Sigmoid colon (tissue), 4 donors: Measurements from ENCODE around the gene EXOC5.

Source experiments
- POLR2A ChIP-seq, 2 donors: fragments of 450-650 bp; IDR thresholded peaks; one replicate each; pipeline ENCODE4 v1.6.1; 2016; ENCODE audit warnings: antibody characterized with exemption in 2 of 2, mild to moderate bottlenecking in 2 of 2, moderate library complexity in 2 of 2
- POLR2AphosphoS5 ChIP-seq, 4 donors: sonication (generic); formaldehyde crosslinking; IDR thresholded peaks; one replicate each; pipeline ENCODE4 v1.6.1; 2017; ENCODE audit warnings: antibody characterized with exemption in 4 of 4

GRCh38 chr14:57199921-57200320 lies 68.8 kb downstream of the EXOC5 start:
- TF ChIP-seq POLR2AphosphoS5 (IDR thresholded peaks at IDR 0.05) (no peak), POLR2A (IDR thresholded peaks at IDR 0.05) (no peak)
